Right atrium auricular region (tissue), 2 donors: ENCODE measurements around the gene CD40. TPM values are rescaled to one million over a fixed set of nuclear protein-coding genes. Genes with fewer than 3 reads are reported as not detected.
"Not testable (repeated sequence)": the region's sequence is repeated elsewhere in the genome, so short reads cannot be mapped to it uniquely, and the experiment has no call there.

ENCODE experiments used
- DNase-seq: peaks from one replicate; pipeline ENCODE4 v3.0.0-alpha.2; 2019; ENCODE audit warnings: low spot score
- H3K27ac ChIP-seq, 2 donors: fragments of 200-600 bp; sonication (generic); 1 replicate in 1 of 2; 2 replicates in 1 of 2; pipeline ENCODE4 v1.5.1; 2016 to 2019
- H3K27me3 ChIP-seq, 2 donors: fragments of 200-600 bp; sonication (generic); one replicate each; pipeline versions ENCODE4 v1.5.1 to v1.6.0; 2017 to 2019
- H3K36me3 ChIP-seq: fragments of 200-600 bp; sonication (generic); one replicate; pipeline ENCODE4 v1.5.1; 2016
- H3K4me1 ChIP-seq, 2 donors: fragments of 200-600 bp; sonication (generic); one replicate each; pipeline versions ENCODE4 v1.5.1 to v1.6.0; 2017 to 2019
- H3K4me3 ChIP-seq, 2 donors: fragments of 200-600 bp; sonication (generic); 1 replicate in 1 of 2; 2 replicates in 1 of 2; pipeline ENCODE4 v1.5.1; 2017 to 2019; ENCODE audit warnings: mild to moderate bottlenecking in 1 of 2, moderate library complexity in 1 of 2
- H3K9me3 ChIP-seq, 2 donors: fragments of 200-600 bp; sonication (generic); one replicate each; pipeline ENCODE4 v1.5.1; 2019
- CTCF ChIP-seq, 2 donors: fragments of 200-600 bp; sonication (generic); IDR thresholded peaks; one replicate each; pipeline ENCODE4 v1.5.1; 2019; ENCODE audit warnings: antibody characterized with exemption in 2 of 2
- total RNA-seq, 2 donors: library from RNA; depleted of rRNA; stranded (reverse); fragments of >200 nt; gene quantifications; one replicate each; pipeline ENCODE4 v1.1.0, GENCODE V29; 2016

The CD40 gene
- total RNA-seq, 2 donors from 2014 or later: 9.6 to 14.9 TPM

- no peak for TF ChIP-seq CTCF (IDR thresholded peaks at IDR 0.05)
- Histone ChIP-seq H3K4me1 (peaks cover 0 to 51% of the 10 kb centered on the region in 2 donors), H3K27ac (peak overlapping the region; percentile 95 to 98), H3K27me3 (no peaks in the 10 kb centered on the region), H3K36me3 (no peaks in the 10 kb centered on the region), H3K4me3 (peak overlapping the region; percentile 68 to 71), H3K9me3 (no peaks in the 10 kb centered on the region)
- DNase-seq: peak; percentile 67
These were observed 29.0 kb upstream of the CD40 start for GRCh38 chr20:46089167-46089416.

GRCh38 chr20:46089417-46090388 is 28.4 kb upstream of the CD40 start, which contains the start of gene NCOA5:
Gene NCOA5 (minus strand): TSS chr20:46089962. CDS start chr20:46079424, 10,538 bp downstream.
- peak in 1 of 2 donors; percentile 60 for TF ChIP-seq CTCF (IDR thresholded peaks at IDR 0.05)
- Histone ChIP-seq H3K9me3 (no peaks in the 10 kb centered on the region), H3K4me1 (peaks cover 0 to 45% of the 10 kb centered on the region in 2 donors), H3K27me3 (no peaks in the 10 kb centered on the region), H3K27ac (peak within 1 kb of the TSS; percentile 95 to 98), H3K36me3 (no peaks in the 10 kb centered on the region), H3K4me3 (peak within 1 kb of the TSS; percentile 68 to 71)
- DNase-seq: peak; percentile 92

GRCh38 chr20:46091622-46092535 is 26.2 kb upstream of the CD40 start:
- H3K4me3 ChIP-seq, H3K27me3 ChIP-seq, H3K36me3 ChIP-seq, H3K27ac ChIP-seq, DNase-seq, H3K9me3 ChIP-seq: not testable (repeated sequence)
- H3K4me1 ChIP-seq: peaks cover 0 to 25% of the 10 kb centered on the region in 2 donors

GRCh38 chr20:46093531-46093930 is 24.6 kb upstream of the CD40 start:
- Histone ChIP-seq H3K4me1 (peaks cover 0 to 10% of the 10 kb centered on the region in 2 donors), H3K4me3 (no peak overlapping the region), H3K27me3 (no peaks in the 10 kb centered on the region), H3K9me3 (no peaks in the 10 kb centered on the region), H3K27ac (no peak overlapping the region), H3K36me3 (no peaks in the 10 kb centered on the region)
- no peak for DNase-seq
- no peak for TF ChIP-seq CTCF (IDR thresholded peaks at IDR 0.05)

- DNase-seq: no peak
- TF ChIP-seq CTCF (IDR thresholded peaks at IDR 0.05): peak in 1 of 2 donors; percentile 23
- H3K27me3 ChIP-seq: no peaks in the 10 kb centered on the region
- no peaks in the 10 kb centered on the region for H3K9me3 ChIP-seq
- H3K4me1 ChIP-seq: no peaks in the 10 kb centered on the region
- no peak overlapping the region for H3K27ac ChIP-seq
- no peaks in the 10 kb centered on the region for H3K36me3 ChIP-seq
- H3K4me3 ChIP-seq: no peak overlapping the region
These were observed 18.4 kb upstream of the CD40 start for GRCh38 chr20:46099491-46100287.

GRCh38 chr20:46100444-46100843 is 17.7 kb upstream of the CD40 start:
- not testable (repeated sequence) for H3K4me3 ChIP-seq, DNase-seq, H3K27me3 ChIP-seq, H3K4me1 ChIP-seq, H3K9me3 ChIP-seq, H3K27ac ChIP-seq, H3K36me3 ChIP-seq
